GM13976 (cell line): Measurements from ENCODE around the gene VGLL3.

Experiments used
- DNase-seq: peaks from one replicate; pipeline ENCODE4 v3.0.0; 2012; ENCODE audit warnings: low spot score
- CTCF ChIP-seq: IDR thresholded peaks from 2 replicates; pipeline ENCODE4 v1.5.1; 2012; ENCODE audit warnings: borderline replicate concordance, mild to moderate bottlenecking; ENCODE audit not compliant: insufficient read depth; ENCODE audit errors: extremely low read depth, missing control alignments, control extremely low read depth
- in situ Hi-C: fragments of 300-500 bp; cut with MboI; formaldehyde crosslinking; loops from one replicate; pipeline ENCODE4 v1.12.0; 2022; ENCODE audit warnings: low sequenced_read_pairs, mixed read lengths, inconsistent platforms; ENCODE audit not compliant: unreplicated experiment

Gene VGLL3

GRCh38 chr3:86960550-86960949 lies 30.4 kb downstream of the VGLL3 start:
- no peak for TF ChIP-seq CTCF
- in situ Hi-C loops, result no loop called here
- DNase-seq, result no peak

- TF ChIP-seq CTCF, result no peak
- DNase-seq, result no peak
- in situ Hi-C loops, result no loop called here
Measured at GRCh38 chr3:86958534-86958933, 32.4 kb downstream of the VGLL3 start.

GRCh38 chr3:86954747-86955146 lies 36.2 kb downstream of the VGLL3 start:
- DNase-seq, result no peak
- in situ Hi-C loops, result no loop called here
- TF ChIP-seq CTCF, result no peak

- in situ Hi-C loops, result no loop called here
- TF ChIP-seq CTCF, result no peak
- DNase-seq, result no peak
Measured at GRCh38 chr3:86954226-86954625, 36.7 kb downstream of the VGLL3 start.

GRCh38 chr3:86951322-86951721 lies 39.6 kb downstream of the VGLL3 start:
- DNase-seq, result no peak
- no peak for TF ChIP-seq CTCF
- in situ Hi-C loops, result no loop called here

- DNase-seq, result no peak
- TF ChIP-seq CTCF, result no peak
- in situ Hi-C loops, result no loop called here
Measured at GRCh38 chr3:86950717-86951116, 40.2 kb downstream of the VGLL3 start.

- no peak for TF ChIP-seq CTCF
- DNase-seq, result no peak
- in situ Hi-C loops, result no loop called here
Measured at GRCh38 chr3:86949850-86950249, 41.1 kb downstream of the VGLL3 start.
